ENCODE results near the gene DBNDD2.
A peak's percentile ranks its signal among the peaks of the same experiment; 100 is the strongest.

The DBNDD2 gene

DNA sequence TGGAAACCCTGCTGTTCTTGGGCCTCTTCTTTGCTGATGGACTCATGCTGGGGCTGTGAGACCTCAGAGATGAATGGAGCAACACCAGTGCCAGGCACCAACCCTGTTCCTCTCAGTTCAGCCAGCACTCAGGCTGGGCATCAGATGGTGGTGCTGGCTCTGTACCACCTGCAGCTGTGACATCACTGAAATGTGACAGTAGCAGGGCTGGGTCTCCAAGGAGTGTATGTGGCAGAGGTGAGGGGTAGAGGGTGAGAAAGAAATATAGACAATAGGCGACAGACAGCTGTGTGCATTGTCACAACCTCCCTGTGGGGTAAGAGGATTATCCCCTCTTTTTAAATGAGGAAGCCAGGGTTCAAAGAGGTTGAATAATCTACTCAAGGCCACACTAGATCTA lies 29.9 kb upstream of the DBNDD2 start, which contains the start of gene TP53TG5:
Gene TP53TG5, minus strand, starts transcription at position 135 of the 400 bp plus-strand sequence. Its CDS starts 89 bp downstream, at position 46.
- peak; percentile 90 for DNase-seq (ENCODE audit: low spot score)

DNA sequence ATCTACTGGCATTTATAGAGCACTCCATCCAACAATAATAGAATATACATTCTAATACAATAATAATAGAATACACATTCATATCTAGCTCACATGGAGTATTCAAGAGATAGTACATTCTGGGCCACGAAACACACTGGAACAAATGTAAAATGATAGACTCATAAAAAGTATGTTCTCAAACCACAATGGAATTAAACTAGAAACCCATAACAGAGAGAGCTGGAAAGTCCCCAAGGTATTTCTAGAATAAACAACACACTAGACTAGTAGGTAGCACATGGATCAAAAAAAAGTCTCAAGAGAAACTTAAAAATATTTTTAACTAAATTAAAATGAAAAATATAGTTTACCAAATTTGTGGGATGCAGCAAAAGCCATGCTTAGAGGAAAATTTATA lies 20.8 kb upstream of the DBNDD2 start:
- no peak for DNase-seq (ENCODE audit: low spot score)

DNA sequence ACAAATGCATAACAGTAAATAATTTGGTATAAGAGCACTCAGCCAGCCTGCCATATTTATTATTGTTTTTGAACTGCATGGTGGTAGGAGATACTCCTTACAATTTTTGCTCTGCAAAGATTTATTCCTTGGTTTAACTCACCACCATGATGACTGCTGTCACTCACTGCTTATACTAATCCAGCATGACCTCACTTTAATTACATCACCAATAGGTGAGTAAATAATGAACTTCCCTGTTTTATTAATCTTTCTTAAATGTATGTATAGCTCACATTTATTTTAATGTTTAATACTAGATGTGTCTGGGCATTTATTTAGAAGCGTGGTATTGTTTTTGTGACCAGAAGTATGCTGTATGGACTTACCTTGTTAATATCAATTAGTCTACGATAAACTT lies 17.2 kb upstream of the DBNDD2 start:
- no peak for DNase-seq (ENCODE audit: low spot score)

DNA sequence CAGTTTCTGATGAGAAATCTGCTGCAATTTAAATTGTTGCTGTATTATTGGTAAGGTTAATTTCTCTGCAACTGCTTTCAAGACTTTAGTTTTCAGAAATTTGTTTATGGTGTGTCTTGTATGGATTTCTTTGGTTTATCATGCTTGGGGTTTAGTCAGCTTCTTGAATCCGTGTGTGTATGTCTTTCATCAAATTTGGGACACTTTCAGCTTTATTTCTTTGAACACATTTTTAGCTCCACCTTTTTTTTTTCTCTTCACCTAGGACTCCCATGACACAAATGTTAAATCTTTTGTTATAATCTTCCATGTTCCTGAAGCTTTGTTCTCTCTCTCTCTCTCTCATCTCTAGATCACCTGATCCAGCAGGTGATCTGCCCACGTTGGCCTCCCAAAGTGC lies 16.5 kb upstream of the DBNDD2 start:
- DNase-seq (ENCODE audit: low spot score), result no peak

GRCh38 chr20:45392733-45393132 lies 15.4 kb upstream of the DBNDD2 start:
- DNase-seq (ENCODE audit: low spot score), result peak; percentile 77

DNA sequence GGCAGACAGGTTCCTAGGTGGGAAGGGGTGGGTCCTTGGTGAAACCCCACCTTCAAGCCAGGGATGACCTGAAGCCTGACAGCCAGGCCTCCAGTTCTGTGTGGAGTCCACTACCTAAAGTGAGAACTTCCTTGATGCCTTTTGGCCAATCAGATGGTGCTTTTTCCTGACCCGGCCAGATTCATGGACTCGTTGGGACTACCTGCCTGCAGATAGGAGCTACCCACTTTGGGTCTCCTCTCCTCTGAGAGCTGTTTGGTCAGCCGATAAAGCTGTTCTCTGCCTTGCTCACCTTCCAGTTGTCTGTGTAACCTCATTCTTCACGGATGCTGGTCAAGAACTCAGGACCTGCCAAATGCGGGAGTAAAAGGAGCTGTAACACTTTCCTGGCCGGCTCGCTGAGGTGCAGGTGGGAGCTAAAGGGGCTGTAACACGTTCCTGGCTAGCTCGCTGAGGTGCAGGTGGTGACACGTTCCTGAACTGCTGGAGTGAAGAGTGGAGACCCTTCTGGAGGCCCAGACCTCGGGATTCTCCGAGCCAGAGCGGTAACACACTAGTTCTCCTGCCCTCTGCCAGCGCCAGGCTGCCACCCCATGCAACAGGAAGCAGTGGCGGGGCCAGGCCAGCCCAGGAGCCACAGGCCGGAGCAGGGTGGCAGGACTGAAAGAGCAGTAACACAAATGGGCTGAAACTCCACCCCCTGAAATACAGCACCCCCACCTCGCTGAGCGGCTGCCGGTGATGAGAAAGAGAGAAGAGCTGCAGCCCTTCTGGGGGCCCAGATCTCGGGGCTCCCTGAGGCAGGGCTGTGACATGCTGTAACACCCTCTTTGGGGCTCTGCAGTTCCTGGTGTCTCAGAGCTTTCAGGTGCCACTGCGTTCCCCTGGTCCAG lies 13.6 kb upstream of the DBNDD2 start:
- no peak for DNase-seq (ENCODE audit: low spot score)

- DNase-seq (ENCODE audit: low spot score), result no peak
Observed at GRCh38 chr20:45395114-45395415, 13.0 kb upstream of the DBNDD2 start.

DNA sequence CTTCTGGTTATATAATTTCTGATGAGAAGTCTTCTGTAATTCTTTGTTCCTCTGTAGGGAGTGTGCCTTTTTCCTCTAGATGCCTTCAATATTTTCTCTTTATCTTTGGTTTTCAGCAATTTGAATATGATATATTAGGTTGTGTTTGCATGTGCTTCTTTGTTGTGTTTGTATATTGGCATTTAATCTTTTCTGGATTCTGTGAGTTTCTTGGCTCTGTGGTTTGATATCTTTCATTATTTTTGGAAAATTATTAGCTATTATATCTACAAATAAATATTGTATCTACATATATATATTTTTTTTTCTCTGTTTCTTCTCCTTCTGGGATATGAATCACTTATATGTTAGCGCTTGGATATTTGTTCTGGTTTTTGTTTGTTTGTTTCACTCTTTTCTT lies 9.1 kb upstream of the DBNDD2 start:
- DNase-seq (ENCODE audit: low spot score), result no peak

GRCh38 chr20:45400346-45401031 lies 7.6 kb upstream of the DBNDD2 start:
- no peak for DNase-seq (ENCODE audit: low spot score)

GRCh38 chr20:45402946-45403345 lies 5.1 kb upstream of the DBNDD2 start:
- no peak for DNase-seq (ENCODE audit: low spot score)

DNA sequence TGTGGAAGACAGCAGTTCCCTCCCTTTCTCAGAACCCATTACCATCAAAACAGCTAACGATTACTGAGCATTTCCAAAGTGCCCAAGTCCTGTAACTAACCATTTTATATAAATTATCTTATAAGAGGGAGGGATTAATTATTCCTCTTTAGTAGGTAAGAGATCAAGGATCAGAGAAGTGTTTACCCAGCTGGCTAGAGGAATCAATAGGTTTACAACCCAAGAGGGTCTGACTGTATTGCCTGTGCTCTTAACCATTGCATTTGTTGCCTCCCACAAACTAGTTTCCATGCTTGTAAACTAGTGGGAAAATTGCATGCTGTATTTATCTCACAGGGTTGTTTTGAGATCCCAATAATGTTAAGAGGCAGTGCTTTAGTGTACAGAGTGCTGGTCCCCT lies 3.7 kb upstream of the DBNDD2 start:
- DNase-seq (ENCODE audit: low spot score), result no peak

GRCh38 chr20:45405571-45406259 lies 2.4 kb upstream of the DBNDD2 start:
- no peak for DNase-seq (ENCODE audit: low spot score)

DNA sequence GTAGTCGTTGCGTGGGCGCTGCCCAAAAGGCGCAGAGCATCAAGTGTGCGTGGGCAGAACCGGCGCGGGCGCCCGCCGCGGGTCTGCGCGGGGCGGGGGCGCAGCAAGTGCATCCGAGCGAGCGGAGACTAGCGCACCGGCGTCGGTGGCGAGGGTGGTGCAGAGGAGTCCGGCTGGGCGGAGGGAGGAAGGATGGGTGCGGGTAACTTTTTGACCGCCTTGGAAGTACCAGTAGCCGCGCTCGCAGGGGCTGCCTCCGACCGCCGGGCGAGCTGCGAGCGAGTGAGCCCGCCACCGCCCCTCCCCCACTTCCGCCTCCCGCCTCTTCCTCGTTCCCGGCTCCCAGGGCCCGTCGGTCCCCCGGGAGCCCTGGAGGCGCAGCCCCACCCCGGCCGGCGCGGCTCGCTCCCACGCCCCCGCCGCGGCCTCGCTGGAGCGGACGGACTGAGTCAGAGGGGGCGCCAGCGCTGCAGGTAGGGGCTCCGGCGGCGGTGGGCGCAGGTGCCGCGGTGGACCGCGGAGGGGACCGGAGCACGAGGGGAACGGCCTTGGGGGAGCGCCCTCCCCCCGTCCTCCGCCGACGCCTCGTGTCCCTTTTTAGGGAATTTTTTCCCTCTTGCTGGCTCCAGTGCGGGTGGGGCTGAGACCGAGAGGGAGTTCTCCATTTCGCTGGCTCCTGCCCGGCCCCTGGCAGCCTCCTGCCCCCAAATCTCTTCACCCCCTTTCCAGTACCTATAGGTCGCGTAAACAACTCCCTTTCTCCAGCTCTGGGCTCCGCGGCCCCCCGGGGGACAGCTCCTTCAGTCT lies 1.6 kb upstream of the DBNDD2 start:
- DNase-seq (ENCODE audit: low spot score), result no peak

GRCh38 chr20:45407067-45407745 lies 883 bp upstream of the DBNDD2 start:
- no peak for DNase-seq (ENCODE audit: low spot score)

GRCh38 chr20:45408646-45409213 lies 641 bp downstream of the DBNDD2 start:
- peak; percentile 76 for DNase-seq (ENCODE audit: low spot score)

DNA sequence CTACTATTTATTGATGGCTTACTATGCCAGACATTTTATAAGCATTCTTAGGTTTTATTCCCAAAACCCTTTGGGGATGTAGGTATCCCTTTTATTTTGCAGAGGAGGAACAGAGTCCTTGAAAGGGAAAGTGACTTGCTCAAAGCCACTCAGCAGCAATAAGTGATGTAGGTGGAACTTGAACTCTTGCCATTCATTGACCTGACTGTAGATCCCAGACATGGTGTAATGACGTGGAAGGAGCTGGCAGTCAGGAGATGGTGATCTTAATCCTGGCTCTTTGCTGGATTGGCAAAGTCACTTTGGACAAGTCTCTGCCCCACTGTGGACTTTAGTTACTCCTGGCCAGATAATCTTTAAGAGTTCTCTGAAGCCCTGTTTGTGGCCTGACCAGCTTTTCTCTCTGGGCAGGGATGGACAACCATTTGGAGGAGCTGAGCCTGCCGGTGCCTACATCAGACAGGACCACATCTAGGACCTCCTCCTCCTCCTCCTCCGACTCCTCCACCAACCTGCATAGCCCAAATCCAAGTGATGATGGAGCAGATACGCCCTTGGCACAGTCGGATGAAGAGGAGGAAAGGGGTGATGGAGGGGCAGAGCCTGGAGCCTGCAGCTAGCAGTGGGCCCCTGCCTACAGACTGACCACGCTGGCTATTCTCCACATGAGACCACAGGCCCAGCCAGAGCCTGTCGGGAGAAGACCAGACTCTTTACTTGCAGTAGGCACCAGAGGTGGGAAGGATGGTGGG lies 1.6 kb downstream of the DBNDD2 start:
- no peak for DNase-seq (ENCODE audit: low spot score)

DNA sequence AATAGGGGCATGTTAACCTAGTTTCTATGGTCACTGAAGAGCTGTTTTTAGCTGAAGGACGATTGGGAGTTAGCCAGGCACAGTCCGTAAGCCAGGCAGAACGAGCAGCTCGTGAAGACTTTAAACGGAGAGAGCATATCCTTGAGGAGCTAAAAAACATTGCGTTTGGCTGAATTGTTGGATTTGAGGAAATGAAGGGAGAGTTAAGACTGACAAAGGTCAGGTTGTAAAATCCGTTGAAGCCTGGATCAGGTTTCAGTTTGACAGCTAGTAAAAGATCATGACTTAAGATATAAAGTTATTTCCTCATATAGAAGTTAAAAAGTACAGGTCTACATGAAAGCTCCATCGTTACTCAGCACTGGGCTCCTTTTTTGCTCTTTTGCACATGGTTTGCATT lies 2.8 kb downstream of the DBNDD2 start:
- DNase-seq (ENCODE audit: low spot score), result no peak

GRCh38 chr20:45412653-45413052 lies 4.6 kb downstream of the DBNDD2 start:
- DNase-seq (ENCODE audit: low spot score), result no peak

GRCh38 chr20:45413479-45413878 lies 5.4 kb downstream of the DBNDD2 start:
- DNase-seq (ENCODE audit: low spot score), result no peak
